Melanocyte of skin (primary cell): ENCODE results near the gene EXOSC6. TPM values are rescaled to one million over a fixed set of nuclear protein-coding genes. Genes with fewer than 3 reads are reported as not detected.

Experiments
- small RNA-seq, 2 donors: library from RNA; depleted of rRNA; stranded (forward); fragments of <200 nt; gene quantifications; one replicate each; pipeline ENCODE3, GENCODE V24; 2012
- total RNA-seq, 2 donors: library from RNA; depleted of rRNA; stranded (reverse); fragments of >200 nt; gene quantifications; 2 replicates each; pipeline ENCODE4 v1.2.3, GENCODE V29; 2012

The EXOSC6 gene
- 10 to 100 TPM; 19.6 to 29.6 TPM for total RNA-seq

GRCh38 chr16:70251629-70252354, at the start of gene EXOSC6:
TSS of gene EXOSC6 (minus strand) at chr16:70251940. CDS start at chr16:70251900, 40 bp downstream.

GRCh38 chr16:70298988-70299938, 47.5 kb upstream of the EXOSC6 start, which contains the start of gene DDX19B:
TSS of gene DDX19B (plus strand) at chr16:70299186. CDS start at chr16:70299298, 112 bp downstream.

GRCh38 chr16:70289229-70290094, 37.7 kb upstream of the EXOSC6 start, which contains the start of gene AARS1:
TSS of gene AARS1 (minus strand) at chr16:70289506. CDS start at chr16:70282763, 6,743 bp downstream.

Small RNA genes lying within 50 kb of the gene (small RNA-seq; reads per million reads assigned to genes)
- gene AC009060.2 (0 reads per million in 2 donors), gene RN7SL279P (0 reads per million in 2 donors)

Other genes starting within 250 kb of the EXOSC6 start
- gene PDPR, start 137.6 kb downstream of the EXOSC6 start, total RNA-seq = 10 to 100 TPM; 18.9 to 37.6 TPM
- gene CLEC18C, start 78.2 kb downstream of the EXOSC6 start, total RNA-seq = under 1 TPM; 0.33 to 0.34 TPM
- gene AARS1, start 37.6 kb upstream of the EXOSC6 start, total RNA-seq = 100 to 1,000 TPM in 1 of 2 donors, 10 to 100 TPM in 1; 67.1 to 102 TPM
- 10 to 100 TPM; 23.7 to 30.0 TPM for gene DDX19B, start 47.2 kb upstream of the EXOSC6 start, total RNA-seq
- gene DDX19A, start 95.0 kb upstream of the EXOSC6 start, total RNA-seq = 10 to 100 TPM; 37.9 to 49.3 TPM
- 10 to 100 TPM; 17.9 to 32.0 TPM for gene ST3GAL2, start 187.2 kb upstream of the EXOSC6 start, total RNA-seq
- gene FCSK, start 202.7 kb upstream of the EXOSC6 start, total RNA-seq = 10 to 100 TPM in 1 of 2 donors, 1 to 10 TPM in 1; 8.0 to 14.5 TPM